ENCODE measurements around the gene PPFIBP2.
A peak's percentile ranks its signal among the peaks of the same experiment; 100 is the strongest.
"Not testable (repeated sequence)": the region's sequence is repeated elsewhere in the genome, so short reads cannot be mapped to it uniquely, and the experiment has no call there.

PPFIBP2 gene

DNA sequence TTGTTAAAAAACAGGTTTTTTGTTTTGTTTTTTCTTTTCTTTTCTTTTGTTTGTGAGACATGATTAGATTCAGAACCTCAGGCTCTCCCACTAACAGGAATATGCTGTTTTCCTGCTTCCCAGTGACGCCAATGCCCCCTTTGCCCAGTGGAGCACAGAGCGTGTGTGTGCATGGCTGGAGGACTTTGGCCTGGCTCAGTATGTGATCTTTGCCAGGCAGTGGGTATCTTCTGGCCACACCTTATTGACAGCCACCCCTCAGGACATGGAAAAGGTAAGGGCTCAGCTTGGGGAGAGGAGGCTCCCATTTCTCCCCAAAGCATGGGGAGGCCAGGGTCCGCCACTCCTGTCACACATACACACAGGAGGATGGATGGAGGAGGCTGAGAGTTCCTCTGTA is 134.5 kb downstream of the PPFIBP2 start:
- no peaks in the 10 kb centered on the region for H3K27me3 Mint-ChIP-seq
- H3K27ac Mint-ChIP-seq: no peak overlapping the region
- no peak for DNase-seq
- H3K36me3 Mint-ChIP-seq: peaks cover 45 to 69% of the 10 kb centered on the region in 2 donors
- peaks cover 0 to 3% of the 10 kb centered on the region in 2 donors for H3K4me1 Mint-ChIP-seq
- no peaks in the 10 kb centered on the region for H3K9me3 Mint-ChIP-seq
- ATAC-seq (replicated peaks): no peak
- no peak overlapping the region for H3K4me3 Mint-ChIP-seq

- Mint-ChIP-seq H3K4me3 (no peak overlapping the region), H3K36me3 (peaks cover 47 to 67% of the 10 kb centered on the region in 2 donors), H3K9me3 (no peaks in the 10 kb centered on the region), H3K27me3 (no peaks in the 10 kb centered on the region), H3K4me1 (peaks cover 0 to 3% of the 10 kb centered on the region in 2 donors), H3K27ac (no peak overlapping the region)
- no peak for ATAC-seq (replicated peaks)
- no peak for DNase-seq
These were observed 137.3 kb downstream of the PPFIBP2 start for GRCh38 chr11:7651140-7651551.

DNA sequence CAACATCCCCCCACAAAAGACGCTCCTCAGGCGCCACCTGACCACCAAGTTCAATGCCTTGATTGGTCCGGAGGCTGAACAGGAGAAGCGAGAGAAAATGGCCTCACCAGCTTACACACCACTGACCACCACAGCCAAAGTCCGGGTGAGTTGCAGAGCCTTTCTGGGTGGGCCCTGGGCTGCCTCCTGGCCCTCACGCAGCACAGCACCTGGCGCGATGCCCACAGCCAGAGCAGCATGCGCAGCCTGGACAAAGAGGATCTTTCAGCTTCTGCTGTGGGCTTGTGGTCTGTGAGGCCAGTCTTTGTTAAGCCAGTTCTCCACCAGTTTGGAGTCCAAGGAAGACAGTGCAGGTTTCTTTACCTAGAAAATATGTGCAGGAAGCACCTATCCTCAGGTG is 137.9 kb downstream of the PPFIBP2 start:
- ATAC-seq (replicated peaks): no peak
- Mint-ChIP-seq H3K36me3 (peaks cover 50 to 70% of the 10 kb centered on the region in 2 donors), H3K4me1 (peaks cover 0 to 3% of the 10 kb centered on the region in 2 donors), H3K4me3 (no peak overlapping the region), H3K27me3 (no peaks in the 10 kb centered on the region), H3K27ac (no peak overlapping the region), H3K9me3 (no peaks in the 10 kb centered on the region)
- DNase-seq: no peak

- H3K36me3 Mint-ChIP-seq: peaks cover 55 to 68% of the 10 kb centered on the region in 2 donors
- DNase-seq (no peak), ATAC-seq (replicated peaks) (no peak)
- no peak overlapping the region for H3K27ac Mint-ChIP-seq
- H3K4me3 Mint-ChIP-seq: no peak overlapping the region
- H3K4me1 Mint-ChIP-seq: peaks cover 3 to 6% of the 10 kb centered on the region in 2 donors
- no peaks in the 10 kb centered on the region for H3K9me3 Mint-ChIP-seq
- no peaks in the 10 kb centered on the region for H3K27me3 Mint-ChIP-seq
These were observed 140.5 kb downstream of the PPFIBP2 start for GRCh38 chr11:7654195-7654705.

- Mint-ChIP-seq H3K36me3 (peaks cover 49 to 56% of the 10 kb centered on the region in 2 donors), H3K4me1 (peaks cover 3 to 6% of the 10 kb centered on the region in 2 donors), H3K27ac (no peak overlapping the region), H3K27me3 (no peaks in the 10 kb centered on the region), H3K9me3 (no peaks in the 10 kb centered on the region), H3K4me3 (no peak overlapping the region)
- DNase-seq: no peak
- no peak for ATAC-seq (replicated peaks)
These were observed 141.7 kb downstream of the PPFIBP2 start for GRCh38 chr11:7655253-7656217.

DNA sequence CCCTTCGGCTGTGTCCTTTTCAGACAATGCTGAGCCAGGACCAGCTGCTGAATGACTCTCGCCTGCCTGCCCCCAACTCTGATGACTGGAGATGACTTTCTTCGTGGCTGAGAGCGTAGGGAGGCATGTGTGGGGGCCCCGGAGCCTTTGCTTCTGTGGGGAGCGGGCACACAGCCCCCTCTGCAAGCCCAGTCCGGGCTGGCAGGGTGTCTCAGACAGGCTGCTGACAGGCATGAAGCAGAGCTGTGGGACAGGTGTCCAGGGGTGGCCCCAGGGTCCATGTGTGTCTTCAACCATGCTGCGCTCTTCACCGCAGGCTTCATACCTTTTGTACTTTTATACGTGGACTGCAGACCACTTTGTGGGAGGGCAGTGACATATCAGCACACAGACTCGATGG is 142.9 kb downstream of the PPFIBP2 start:
- Mint-ChIP-seq H3K27me3 (no peaks in the 10 kb centered on the region), H3K36me3 (peaks cover 38 to 50% of the 10 kb centered on the region in 2 donors), H3K9me3 (no peaks in the 10 kb centered on the region), H3K4me3 (no peak overlapping the region), H3K27ac (no peak overlapping the region), H3K4me1 (peaks cover 3 to 6% of the 10 kb centered on the region in 2 donors)
- ATAC-seq (replicated peaks) (no peak), DNase-seq (no peak)

DNA sequence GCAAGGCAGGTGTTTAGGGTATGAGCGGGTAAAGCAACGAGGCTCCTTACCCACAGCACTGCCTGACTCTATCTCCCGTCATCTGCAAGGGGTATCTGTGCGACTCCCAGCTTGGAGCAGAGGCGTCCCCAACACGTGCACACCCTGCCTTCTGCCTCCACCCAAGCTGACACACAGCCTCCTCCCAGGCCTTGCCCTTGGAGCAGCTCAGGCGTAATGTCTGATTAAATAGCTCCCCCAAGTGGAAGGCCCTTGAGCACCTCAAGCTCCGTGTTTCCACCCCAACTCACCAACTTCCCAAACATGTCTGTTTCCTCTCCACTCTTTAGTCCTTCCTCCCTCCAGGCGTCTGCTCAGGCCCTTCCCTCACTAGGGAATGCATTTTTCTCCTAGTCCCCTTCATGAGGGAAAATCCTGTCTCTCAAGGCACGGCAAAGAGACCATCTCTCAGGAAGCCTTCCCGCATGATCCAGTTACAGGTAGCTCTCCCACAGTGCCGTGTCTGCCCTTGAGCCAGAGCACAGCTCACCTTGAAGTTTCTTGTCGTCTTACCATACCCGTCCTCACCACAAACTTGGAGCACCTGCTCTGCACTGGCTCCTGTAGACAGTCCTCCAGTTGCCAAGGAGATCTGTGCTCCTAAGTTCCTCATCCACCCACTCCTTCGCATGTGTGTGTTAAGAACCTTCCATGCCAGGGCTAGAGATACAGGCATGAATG is 143.7 kb downstream of the PPFIBP2 start:
- Mint-ChIP-seq H3K27me3 (no peaks in the 10 kb centered on the region), H3K4me1 (peaks cover 0 to 6% of the 10 kb centered on the region in 2 donors), H3K4me3 (no peak overlapping the region), H3K9me3 (no peaks in the 10 kb centered on the region), H3K27ac (no peak overlapping the region), H3K36me3 (peaks cover 31 to 43% of the 10 kb centered on the region in 2 donors)
- ATAC-seq (replicated peaks): peak; percentile 72 to 78
- no peak for DNase-seq

DNA sequence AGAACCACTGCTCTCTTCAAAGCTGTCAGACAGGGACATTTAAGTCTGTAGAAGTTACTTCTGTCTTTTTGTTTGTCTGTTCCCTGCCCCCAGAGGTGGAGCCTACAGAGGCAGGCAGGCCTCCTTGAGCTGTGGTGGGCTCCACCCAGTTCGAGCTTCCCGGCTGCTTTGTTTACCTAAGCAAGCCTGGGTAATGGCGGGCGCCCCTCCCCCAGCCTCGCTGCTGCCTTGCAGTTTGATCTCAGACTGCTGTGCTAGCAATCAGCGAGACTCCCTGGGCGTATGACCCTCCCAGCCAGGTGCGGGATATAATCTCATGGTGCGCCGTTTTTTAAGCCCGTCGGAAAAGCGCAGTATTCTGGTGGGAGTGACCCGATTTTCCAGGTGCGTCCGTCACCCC is 149.7 kb downstream of the PPFIBP2 start:
- not testable (repeated sequence) for ATAC-seq (replicated peaks); H3K9me3 Mint-ChIP-seq; H3K4me1 Mint-ChIP-seq; H3K27me3 Mint-ChIP-seq; H3K27ac Mint-ChIP-seq; H3K4me3 Mint-ChIP-seq; DNase-seq
- peaks cover 15 to 40% of the 10 kb centered on the region in 2 donors for H3K36me3 Mint-ChIP-seq

DNA sequence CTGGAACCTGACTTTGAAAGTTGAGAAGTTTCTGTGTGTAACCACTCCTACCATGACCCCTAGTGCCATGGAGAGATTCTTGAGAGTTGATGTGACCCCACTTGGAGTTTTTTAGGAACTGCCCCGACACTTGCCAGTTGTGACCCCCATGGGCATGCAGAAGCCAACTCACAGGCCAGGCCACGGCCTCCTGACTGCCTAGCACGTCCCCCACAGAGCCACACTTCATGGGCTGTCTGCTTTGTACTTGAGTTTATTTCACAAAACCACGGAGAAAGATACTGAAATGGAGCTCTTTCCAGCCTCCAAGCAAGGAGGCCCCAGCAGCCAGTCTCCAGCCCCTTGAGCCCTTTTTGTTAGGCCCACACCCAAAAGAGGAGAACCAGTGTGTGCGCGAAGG is 151.1 kb downstream of the PPFIBP2 start:
- DNase-seq: no peak
- H3K27ac Mint-ChIP-seq: no peak overlapping the region
- no peaks in the 10 kb centered on the region for H3K9me3 Mint-ChIP-seq
- peaks cover 15 to 44% of the 10 kb centered on the region in 2 donors for H3K36me3 Mint-ChIP-seq
- no peak overlapping the region for H3K4me3 Mint-ChIP-seq
- ATAC-seq (replicated peaks): no peak
- H3K27me3 Mint-ChIP-seq: peaks cover 0 to 4% of the 10 kb centered on the region in 2 donors
- H3K4me1 Mint-ChIP-seq: peaks cover 3 to 6% of the 10 kb centered on the region in 2 donors

- ATAC-seq (replicated peaks) (peak; percentile 99), DNase-seq (peak; percentile 73)
- H3K27ac Mint-ChIP-seq: no peak overlapping the region
- no peaks in the 10 kb centered on the region for H3K9me3 Mint-ChIP-seq
- H3K4me3 Mint-ChIP-seq: no peak overlapping the region
- peaks cover 14 to 44% of the 10 kb centered on the region in 2 donors for H3K36me3 Mint-ChIP-seq
- peaks cover 5 to 6% of the 10 kb centered on the region in 2 donors for H3K4me1 Mint-ChIP-seq
- H3K27me3 Mint-ChIP-seq: peaks cover 4% of the 10 kb centered on the region in 2 donors
These were observed 151.9 kb downstream of the PPFIBP2 start for GRCh38 chr11:7665473-7666291.

GRCh38 chr11:7666292-7666866 is 152.6 kb downstream of the PPFIBP2 start:
- Mint-ChIP-seq H3K36me3 (peaks cover 13 to 41% of the 10 kb centered on the region in 2 donors), H3K27me3 (peaks cover 4 to 10% of the 10 kb centered on the region in 2 donors), H3K4me1 (peaks cover 7 to 9% of the 10 kb centered on the region in 2 donors), H3K4me3 (no peak overlapping the region), H3K27ac (no peak overlapping the region), H3K9me3 (no peaks in the 10 kb centered on the region)
- ATAC-seq (replicated peaks) (no peak), DNase-seq (no peak)

GRCh38 chr11:7667460-7667859 is 153.7 kb downstream of the PPFIBP2 start:
- Mint-ChIP-seq H3K27me3 (peaks cover 8 to 17% of the 10 kb centered on the region in 2 donors), H3K27ac (no peak overlapping the region), H3K4me3 (no peak overlapping the region), H3K4me1 (peaks cover 16 to 20% of the 10 kb centered on the region in 2 donors), H3K9me3 (no peaks in the 10 kb centered on the region), H3K36me3 (peaks cover 13 to 39% of the 10 kb centered on the region in 2 donors)
- no peak for DNase-seq
- ATAC-seq (replicated peaks): no peak

GRCh38 chr11:7668464-7668863 is 154.7 kb downstream of the PPFIBP2 start:
- Mint-ChIP-seq H3K4me3 (no peak overlapping the region), H3K4me1 (peaks cover 19 to 25% of the 10 kb centered on the region in 2 donors), H3K27ac (no peak overlapping the region), H3K9me3 (no peaks in the 10 kb centered on the region), H3K27me3 (peaks cover 12 to 26% of the 10 kb centered on the region in 2 donors), H3K36me3 (peaks cover 13 to 34% of the 10 kb centered on the region in 2 donors)
- no peak for DNase-seq
- ATAC-seq (replicated peaks): no peak
